H1 (cell line): ENCODE data around the gene NOX5. TPM values are rescaled to one million over a fixed set of nuclear protein-coding genes. Genes with fewer than 3 reads are reported as not detected.
A peak's percentile ranks its signal among the peaks of the same experiment; 100 is the strongest.

Source experiments
- BACH1 ChIP-seq: IDR thresholded peaks from 2 replicates; pipeline ENCODE4 v1.6.1; 2012; ENCODE audit warnings: low read length, improper control_type of control experiment
- CHD2 ChIP-seq: IDR thresholded peaks from 2 replicates; pipeline ENCODE4 v1.6.1; 2012; ENCODE audit warnings: low read length, improper control_type of control experiment
- FOSL1 ChIP-seq: IDR thresholded peaks from 2 replicates; pipeline ENCODE4 v1.6.1; 2011; ENCODE audit warnings: mild to moderate bottlenecking, low read depth, low read length, moderate library complexity; ENCODE audit not compliant: insufficient read depth
- MAX ChIP-seq: IDR thresholded peaks from 2 replicates; pipeline ENCODE4 v1.6.1; 2012; ENCODE audit warnings: inconsistent platforms
- RAD21 ChIP-seq, 2 experiments: IDR thresholded peaks in 1 of 2; conservative IDR thresholded peaks in 1 of 2; 2 replicates each; pipeline ENCODE4 v1.6.1; 2011; ENCODE audit warnings: low read depth in 2 of 2, low read length in 2 of 2, improper control_type of control experiment in 1 of 2, inconsistent platforms in 1 of 2, mild to moderate bottlenecking in 1 of 2, moderate library complexity in 1 of 2
- SUZ12 ChIP-seq: fragments of 200-600 bp; sonication (generic); IDR thresholded peaks from 2 replicates; pipeline ENCODE4 v1.6.1; 2012; ENCODE audit warnings: mild to moderate bottlenecking, inconsistent platforms, low read length, moderate library complexity, mixed read lengths
- polyA plus RNA-seq, 7 experiments: library from polyadenylated mRNA; depleted of rRNA in 3 of 7; stranded (reverse) in 5 of 7; unstranded in 2 of 7; fragments of >200 nt in 5 of 7; fragments of 200-250 nt in 2 of 7; gene quantifications; 1 replicate in 5 of 7; 2 replicates in 1 of 7; 4 replicates in 1 of 7; pipeline versions ENCODE4 v1.2.1 to v1.2.3, GENCODE V29; 2011 to 2013; ENCODE audit warnings: missing spikeins in 2 of 7, mixed read lengths in 2 of 7
- total RNA-seq: library from RNA; stranded (reverse); fragmentation: NEBNext Ultra II Directional; extraction: Animal tissue kit (Norgen Biotek cat#: 25700); gene quantifications from 2 replicates; pipeline ENCODE4 v1.2.1, GENCODE V29; 2021

NOX5 gene
- total and polyA plus RNA-seq, 2 of the 8 experiments (the other 6 are each of a cell fraction or from before 2014, with no cell fraction given): under 0.01 TPM; not detected in 1

DNA sequence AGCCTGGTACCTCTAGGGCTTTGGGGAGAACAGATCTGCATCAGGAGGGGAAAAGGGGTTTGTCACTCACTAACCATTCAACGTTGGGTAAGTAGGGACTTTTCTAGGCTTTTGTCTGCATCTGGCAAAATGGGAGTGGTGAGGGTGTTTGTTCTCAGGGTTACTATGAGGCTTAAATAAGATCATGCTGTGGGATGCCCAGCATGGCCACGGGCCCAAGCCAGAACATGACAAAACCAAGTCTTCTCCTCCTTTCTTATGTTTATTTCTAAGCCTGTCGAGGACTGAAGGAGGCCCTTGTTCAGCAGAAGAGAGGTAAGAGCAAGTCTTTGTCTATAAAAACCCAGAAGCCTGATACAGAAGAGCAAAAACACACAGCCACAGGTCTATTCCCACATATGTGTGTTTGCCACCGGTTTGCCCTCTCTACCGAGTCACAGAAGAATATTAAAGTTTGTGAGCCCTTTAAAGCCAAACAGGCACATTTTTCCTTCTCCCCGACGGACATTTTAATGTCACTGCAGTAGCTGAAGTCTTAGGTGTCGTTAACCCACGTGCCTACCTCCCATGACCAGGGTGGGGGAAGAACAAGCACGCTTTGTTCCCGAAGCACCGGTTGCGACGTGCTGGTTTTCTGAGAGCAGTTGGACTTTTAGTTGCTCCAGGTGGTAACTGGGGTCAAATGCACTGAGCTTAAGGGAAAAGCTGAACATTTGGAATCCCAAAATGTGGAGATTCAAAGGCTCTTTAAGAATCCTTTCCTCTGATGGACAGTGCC, 72.1 kb downstream of the NOX5 start (continued):
- TF ChIP-seq MAX: peak; percentile 84
- no peak for TF ChIP-seq CHD2
- TF ChIP-seq SUZ12: no peak
- TF ChIP-seq BACH1: no peak
- TF ChIP-seq FOSL1: no peak
- TF ChIP-seq RAD21 (IDR thresholded peaks at IDR 0.05 in 1 of 2, conservative IDR thresholded peaks at IDR 0.05 in 1 of 2; ENCODE audit: low read depth in 2 of 2, low read length in 2 of 2): no peak; a peak in 1 of 4 replicates
- TF ChIP-seq, all 59 proteins: peak for 21
